ENCODE results near the gene CCDC188.

CCDC188 gene

GRCh38 chr22:20150381-20151275 is at the start of gene CCDC188:
TSS of gene CCDC188 (minus strand) at chr22:20151055. CDS start at chr22:20150986, 69 bp downstream.
- DNase-seq, result no peak

- DNase-seq, result no peak
Observed at GRCh38 chr22:20199906-20200305, 49.1 kb upstream of the CCDC188 start.

- DNase-seq, result no peak
Observed at GRCh38 chr22:20199413-20199842, 48.6 kb upstream of the CCDC188 start.

GRCh38 chr22:20198557-20199319 is 47.9 kb upstream of the CCDC188 start:
- no peak for DNase-seq

GRCh38 chr22:20197407-20198030 is 46.7 kb upstream of the CCDC188 start:
- DNase-seq, result no peak

- no peak for DNase-seq
Observed at GRCh38 chr22:20196094-20196842, 45.4 kb upstream of the CCDC188 start.

GRCh38 chr22:20194681-20195593 is 44.1 kb upstream of the CCDC188 start:
- DNase-seq, result no peak

GRCh38 chr22:20193761-20194494 is 43.1 kb upstream of the CCDC188 start:
- DNase-seq, result no peak

- DNase-seq, result no peak
Observed at GRCh38 chr22:20192972-20193760, 42.3 kb upstream of the CCDC188 start.

- DNase-seq, result no peak
Observed at GRCh38 chr22:20192293-20192971, 41.6 kb upstream of the CCDC188 start.

- DNase-seq, result no peak
Observed at GRCh38 chr22:20191803-20192202, 40.9 kb upstream of the CCDC188 start.

GRCh38 chr22:20191000-20191515 is 40.2 kb upstream of the CCDC188 start:
- no peak for DNase-seq

- no peak for DNase-seq
Observed at GRCh38 chr22:20188567-20188877, 37.7 kb upstream of the CCDC188 start.

- no peak for DNase-seq
Observed at GRCh38 chr22:20187777-20188566, 37.1 kb upstream of the CCDC188 start.

- DNase-seq, result no peak
Observed at GRCh38 chr22:20186871-20187546, 36.2 kb upstream of the CCDC188 start.

GRCh38 chr22:20186183-20186870 is 35.5 kb upstream of the CCDC188 start:
- DNase-seq, result no peak

GRCh38 chr22:20185750-20186149 is 34.9 kb upstream of the CCDC188 start:
- no peak for DNase-seq
